ENCODE measurements around the gene RBM24. TPM values are rescaled to one million over a fixed set of nuclear protein-coding genes. Genes with fewer than 3 reads are reported as not detected.

Gene RBM24
- total RNA-seq, result 0.13 and 0.26 TPM in 2 replicates

DNA sequence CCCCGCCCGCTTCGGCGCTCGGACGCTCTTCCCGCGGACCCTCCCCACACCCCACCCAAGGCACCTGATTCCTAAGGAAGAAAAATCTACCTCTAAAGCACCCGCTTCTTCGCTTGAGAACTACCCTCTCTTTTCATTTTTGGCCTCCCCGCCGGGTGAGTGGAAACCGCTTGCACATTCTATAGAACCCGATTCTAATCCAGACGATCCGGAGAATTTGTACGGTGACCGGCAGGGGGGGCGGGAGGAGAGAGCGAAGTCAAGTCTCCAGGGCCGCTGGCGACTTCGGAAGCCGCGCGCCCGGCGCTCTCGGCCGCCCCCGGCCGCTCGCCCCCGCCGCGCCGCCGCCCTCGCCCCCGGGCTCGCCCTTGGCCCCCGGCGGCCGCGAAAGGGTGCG lies at the start of gene RBM24:
Gene RBM24 (plus strand): TSS at position 262 of the 397 bp plus-strand sequence. CDS start 221 bp downstream, outside the sequence.
- peak within 1 kb of the TSS; percentile 59 for H3K4me3 ChIP-seq (ENCODE audit: low read depth, low read length)
- no peaks in the 10 kb centered on the region for H3K27me3 ChIP-seq (ENCODE audit: control insufficient read depth, insufficient read depth, low read length)
- DNase-seq (ENCODE audit: low read depth), result peak; percentile 38
- no peaks in the 10 kb centered on the region for H3K36me3 ChIP-seq (ENCODE audit: control insufficient read depth, insufficient read depth, low read length)
- TF ChIP-seq, protein P1, sequence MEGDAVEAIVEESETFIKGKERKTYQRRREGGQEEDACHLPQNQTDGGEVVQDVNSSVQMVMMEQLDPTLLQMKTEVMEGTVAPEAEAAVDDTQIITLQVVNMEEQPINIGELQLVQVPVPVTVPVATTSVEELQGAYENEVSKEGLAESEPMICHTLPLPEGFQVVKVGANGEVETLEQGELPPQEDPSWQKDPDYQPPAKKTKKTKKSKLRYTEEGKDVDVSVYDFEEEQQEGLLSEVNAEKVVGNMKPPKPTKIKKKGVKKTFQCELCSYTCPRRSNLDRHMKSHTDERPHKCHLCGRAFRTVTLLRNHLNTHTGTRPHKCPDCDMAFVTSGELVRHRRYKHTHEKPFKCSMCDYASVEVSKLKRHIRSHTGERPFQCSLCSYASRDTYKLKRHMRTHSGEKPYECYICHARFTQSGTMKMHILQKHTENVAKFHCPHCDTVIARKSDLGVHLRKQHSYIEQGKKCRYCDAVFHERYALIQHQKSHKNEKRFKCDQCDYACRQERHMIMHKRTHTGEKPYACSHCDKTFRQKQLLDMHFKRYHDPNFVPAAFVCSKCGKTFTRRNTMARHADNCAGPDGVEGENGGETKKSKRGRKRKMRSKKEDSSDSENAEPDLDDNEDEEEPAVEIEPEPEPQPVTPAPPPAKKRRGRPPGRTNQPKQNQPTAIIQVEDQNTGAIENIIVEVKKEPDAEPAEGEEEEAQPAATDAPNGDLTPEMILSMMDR (IDR thresholded peaks at IDR 0.05; ENCODE audit: insufficient read depth, low read length, severe bottlenecking), result peak; percentile 48
- FAIRE-seq, result no peak

DNA sequence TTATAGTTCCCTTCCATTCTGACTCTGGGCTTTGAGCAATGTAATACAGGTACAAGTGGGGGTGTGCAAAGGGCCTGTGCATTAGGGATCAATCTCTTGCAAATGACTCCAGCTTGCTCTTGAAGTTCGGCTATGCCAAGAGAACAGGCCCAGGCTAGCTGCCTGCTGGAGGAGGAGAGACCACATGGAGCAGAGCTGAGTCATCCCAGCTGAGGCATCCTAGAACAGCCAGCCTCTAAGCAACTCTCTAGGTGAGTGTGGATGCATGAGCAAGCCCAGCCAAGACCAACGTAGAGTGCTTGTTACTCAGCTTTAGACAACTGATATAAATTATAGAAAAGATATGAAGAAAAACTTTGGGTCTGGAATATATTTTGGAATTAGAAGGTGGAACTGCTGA lies 47.6 kb upstream of the RBM24 start:
- no peaks in the 10 kb centered on the region for H3K27me3 ChIP-seq (ENCODE audit: control insufficient read depth, insufficient read depth, low read length)
- no peak overlapping the region for H3K4me3 ChIP-seq (ENCODE audit: low read depth, low read length)
- TF ChIP-seq, protein P1 (IDR thresholded peaks at IDR 0.05; ENCODE audit: insufficient read depth, low read length, severe bottlenecking), result no peak
- DNase-seq (ENCODE audit: low read depth) (peak; percentile 99), FAIRE-seq (no peak)
- H3K36me3 ChIP-seq (ENCODE audit: control insufficient read depth, insufficient read depth, low read length), result no peaks in the 10 kb centered on the region

DNA sequence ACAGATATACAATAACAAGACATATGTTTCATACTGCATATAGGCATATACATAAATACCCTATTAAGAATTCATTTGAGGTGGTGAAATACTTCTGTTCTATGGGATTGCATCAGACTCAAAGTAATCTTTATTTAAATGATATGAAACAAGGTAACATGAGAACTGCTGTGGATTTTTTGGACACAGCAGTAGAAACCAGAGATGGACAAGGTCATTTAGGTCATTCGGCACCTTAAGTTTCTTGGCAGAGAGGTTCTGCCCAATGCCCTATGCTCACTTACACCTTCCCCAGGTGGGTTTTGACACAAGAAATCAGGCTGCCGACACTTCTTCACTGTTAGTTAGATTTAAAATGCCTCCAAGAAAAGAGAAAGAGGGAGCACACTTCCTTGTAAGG lies 43.9 kb upstream of the RBM24 start:
- H3K36me3 ChIP-seq (ENCODE audit: control insufficient read depth, insufficient read depth, low read length), result no peaks in the 10 kb centered on the region
- no peak for FAIRE-seq
- TF ChIP-seq, protein P1 (IDR thresholded peaks at IDR 0.05; ENCODE audit: insufficient read depth, low read length, severe bottlenecking), result no peak
- H3K27me3 ChIP-seq (ENCODE audit: control insufficient read depth, insufficient read depth, low read length), result no peaks in the 10 kb centered on the region
- DNase-seq (ENCODE audit: low read depth), result no peak
- H3K4me3 ChIP-seq (ENCODE audit: low read depth, low read length), result no peak overlapping the region

DNA sequence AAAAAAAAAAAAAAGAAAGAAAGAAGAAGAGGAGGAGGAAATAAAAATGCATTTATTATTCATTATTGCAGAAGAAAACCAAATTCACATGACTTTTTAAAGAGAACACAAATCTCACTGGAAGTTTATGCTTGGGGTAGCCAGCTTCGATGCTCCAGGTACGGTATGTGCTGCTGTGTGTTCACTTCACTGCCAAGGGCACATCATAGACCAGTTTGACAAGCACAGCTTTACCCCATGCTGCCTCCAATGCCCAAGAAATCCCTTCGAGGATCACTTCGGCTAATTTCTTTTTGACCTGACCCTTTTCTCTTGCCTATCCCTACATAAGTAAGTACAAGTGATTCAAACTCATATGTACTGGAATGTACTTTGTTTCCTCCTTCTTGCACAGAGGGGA lies 41.9 kb upstream of the RBM24 start:
- H3K27me3 ChIP-seq (ENCODE audit: control insufficient read depth, insufficient read depth, low read length), result no peaks in the 10 kb centered on the region
- no peaks in the 10 kb centered on the region for H3K36me3 ChIP-seq (ENCODE audit: control insufficient read depth, insufficient read depth, low read length)
- TF ChIP-seq, protein P1 (IDR thresholded peaks at IDR 0.05; ENCODE audit: insufficient read depth, low read length, severe bottlenecking), result no peak
- DNase-seq (ENCODE audit: low read depth) (no peak), FAIRE-seq (no peak)
- H3K4me3 ChIP-seq (ENCODE audit: low read depth, low read length), result no peak overlapping the region

DNA sequence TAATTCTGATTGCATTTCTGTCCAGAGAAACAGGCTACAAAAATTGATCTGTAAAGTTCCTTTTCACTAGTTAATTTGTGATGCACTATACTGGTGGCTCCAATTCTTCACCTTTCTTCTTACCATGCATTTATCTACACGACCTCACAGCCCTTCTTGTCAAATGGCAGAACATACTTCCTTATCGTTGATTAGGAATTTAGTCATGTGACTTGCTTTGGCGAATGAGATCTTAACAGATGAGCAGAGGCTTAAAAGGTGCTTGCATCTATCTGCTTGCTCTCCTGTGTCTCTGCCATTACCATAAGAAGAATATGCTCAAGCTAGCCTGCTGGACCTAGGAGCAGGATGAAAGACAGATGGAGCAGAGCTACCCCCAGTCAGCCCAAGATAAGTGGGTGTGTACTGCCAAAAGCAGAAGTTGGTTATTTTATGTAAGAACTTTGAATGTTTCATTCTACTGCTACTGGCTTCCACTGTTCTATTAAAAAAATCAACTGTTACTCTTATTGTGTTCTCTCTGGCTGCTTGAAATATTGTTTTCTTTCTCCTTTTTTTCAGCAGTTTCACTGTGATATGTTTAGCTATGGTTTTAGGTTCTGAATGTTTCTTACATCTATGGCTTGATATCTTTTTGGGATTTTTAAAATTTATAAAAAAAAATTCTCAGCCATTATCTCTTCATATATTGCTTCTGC lies 40.2 kb upstream of the RBM24 start:
- Histone ChIP-seq H3K27me3 (ENCODE audit: control insufficient read depth, insufficient read depth, low read length) (no peaks in the 10 kb centered on the region), H3K36me3 (ENCODE audit: control insufficient read depth, insufficient read depth, low read length) (no peaks in the 10 kb centered on the region), H3K4me3 (ENCODE audit: low read depth, low read length) (no peak overlapping the region)
- DNase-seq (ENCODE audit: low read depth) (no peak), FAIRE-seq (no peak)
- TF ChIP-seq, protein P1 (IDR thresholded peaks at IDR 0.05; ENCODE audit: insufficient read depth, low read length, severe bottlenecking), result no peak

DNA sequence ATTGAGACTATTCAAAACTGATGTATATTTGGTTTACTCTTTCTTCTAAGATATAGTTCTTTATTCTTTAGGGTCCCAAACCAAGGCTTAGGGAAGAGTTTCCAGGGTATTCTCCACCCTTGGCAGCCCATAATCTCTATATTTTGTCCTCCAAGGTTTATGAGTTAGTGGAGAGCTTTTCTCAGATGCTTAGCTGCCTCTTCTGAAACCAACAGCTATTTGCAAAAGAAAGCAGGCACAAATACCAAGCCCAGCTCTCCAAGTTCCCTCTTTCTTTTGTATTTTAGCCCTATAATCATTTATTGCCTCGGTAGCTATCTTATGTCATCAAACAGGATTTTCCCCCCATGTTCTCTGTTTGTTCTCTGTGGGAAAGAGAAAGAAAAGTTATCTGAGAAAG lies 39.1 kb upstream of the RBM24 start:
- TF ChIP-seq, protein P1 (IDR thresholded peaks at IDR 0.05; ENCODE audit: insufficient read depth, low read length, severe bottlenecking), result no peak
- FAIRE-seq, result no peak

More for the DNA sequence above, 39.1 kb upstream of the RBM24 start:
- Histone ChIP-seq H3K36me3 (ENCODE audit: control insufficient read depth, insufficient read depth, low read length) (no peaks in the 10 kb centered on the region), H3K27me3 (ENCODE audit: control insufficient read depth, insufficient read depth, low read length) (no peaks in the 10 kb centered on the region), H3K4me3 (ENCODE audit: low read depth, low read length) (no peak overlapping the region)
- DNase-seq (ENCODE audit: low read depth), result no peak
